Limb (tissue), 2 donors: ENCODE measurements around the gene APOH.
"Not testable (repeated sequence)": the region's sequence is repeated elsewhere in the genome, so short reads cannot be mapped to it uniquely, and the experiment has no call there.

ENCODE experiments used
- DNase-seq, 2 donors: peaks; one replicate each; pipeline ENCODE4 v3.0.0-alpha.2; 2016; ENCODE audit errors: extremely low spot score in 2 of 2

Gene APOH

GRCh38 chr17:66228887-66229782 is at the start of gene APOH:
TSS of gene APOH (minus strand) at chr17:66229415. CDS start at chr17:66229379, 36 bp downstream.
- DNase-seq = no peak

GRCh38 chr17:66277191-66277590 is 48.0 kb upstream of the APOH start:
- no peak for DNase-seq

- DNase-seq = no peak
Measured at GRCh38 chr17:66276328-66276937, 47.2 kb upstream of the APOH start.

GRCh38 chr17:66275651-66276050 is 46.4 kb upstream of the APOH start:
- DNase-seq = no peak

- DNase-seq = no peak
Measured at GRCh38 chr17:66273586-66273848, 44.3 kb upstream of the APOH start.

- no peak for DNase-seq
Measured at GRCh38 chr17:66272811-66273585, 43.8 kb upstream of the APOH start.

- DNase-seq = no peak
Measured at GRCh38 chr17:66271512-66271911, 42.3 kb upstream of the APOH start.

GRCh38 chr17:66270106-66270505 is 40.9 kb upstream of the APOH start:
- no peak for DNase-seq

- DNase-seq = no peak
Measured at GRCh38 chr17:66268247-66268927, 39.2 kb upstream of the APOH start.

GRCh38 chr17:66264696-66265095 is 35.5 kb upstream of the APOH start:
- DNase-seq = no peak

GRCh38 chr17:66262767-66263166 is 33.6 kb upstream of the APOH start:
- no peak for DNase-seq

- no peak for DNase-seq
Measured at GRCh38 chr17:66260688-66261087, 31.5 kb upstream of the APOH start.

- no peak for DNase-seq
Measured at GRCh38 chr17:66260275-66260674, 31.1 kb upstream of the APOH start.

GRCh38 chr17:66255527-66255971 is 26.3 kb upstream of the APOH start:
- DNase-seq = no peak

GRCh38 chr17:66255112-66255511 is 25.9 kb upstream of the APOH start:
- DNase-seq = peak in 1 of 2 donors; percentile 83

GRCh38 chr17:66253458-66253857 is 24.2 kb upstream of the APOH start:
- not testable (repeated sequence) for DNase-seq

- no peak for DNase-seq
Measured at GRCh38 chr17:66250686-66251085, 21.5 kb upstream of the APOH start.

GRCh38 chr17:66248285-66248684 is 19.1 kb upstream of the APOH start:
- no peak for DNase-seq

- no peak for DNase-seq
Measured at GRCh38 chr17:66241839-66242238, 12.6 kb upstream of the APOH start.

- DNase-seq = no peak
Measured at GRCh38 chr17:66240630-66241029, 11.4 kb upstream of the APOH start.

GRCh38 chr17:66240013-66240412 is 10.8 kb upstream of the APOH start:
- no peak for DNase-seq
